Activated gamma-delta T cell treated with Interleukin-2 at 50 U/mL for 16 hours (primary cell): Measurements from ENCODE around the gene PROC.

Experiments
- DNase-seq: peaks from one replicate; pipeline ENCODE4 v3.0.0-alpha.2; 2020

Gene PROC

DNA sequence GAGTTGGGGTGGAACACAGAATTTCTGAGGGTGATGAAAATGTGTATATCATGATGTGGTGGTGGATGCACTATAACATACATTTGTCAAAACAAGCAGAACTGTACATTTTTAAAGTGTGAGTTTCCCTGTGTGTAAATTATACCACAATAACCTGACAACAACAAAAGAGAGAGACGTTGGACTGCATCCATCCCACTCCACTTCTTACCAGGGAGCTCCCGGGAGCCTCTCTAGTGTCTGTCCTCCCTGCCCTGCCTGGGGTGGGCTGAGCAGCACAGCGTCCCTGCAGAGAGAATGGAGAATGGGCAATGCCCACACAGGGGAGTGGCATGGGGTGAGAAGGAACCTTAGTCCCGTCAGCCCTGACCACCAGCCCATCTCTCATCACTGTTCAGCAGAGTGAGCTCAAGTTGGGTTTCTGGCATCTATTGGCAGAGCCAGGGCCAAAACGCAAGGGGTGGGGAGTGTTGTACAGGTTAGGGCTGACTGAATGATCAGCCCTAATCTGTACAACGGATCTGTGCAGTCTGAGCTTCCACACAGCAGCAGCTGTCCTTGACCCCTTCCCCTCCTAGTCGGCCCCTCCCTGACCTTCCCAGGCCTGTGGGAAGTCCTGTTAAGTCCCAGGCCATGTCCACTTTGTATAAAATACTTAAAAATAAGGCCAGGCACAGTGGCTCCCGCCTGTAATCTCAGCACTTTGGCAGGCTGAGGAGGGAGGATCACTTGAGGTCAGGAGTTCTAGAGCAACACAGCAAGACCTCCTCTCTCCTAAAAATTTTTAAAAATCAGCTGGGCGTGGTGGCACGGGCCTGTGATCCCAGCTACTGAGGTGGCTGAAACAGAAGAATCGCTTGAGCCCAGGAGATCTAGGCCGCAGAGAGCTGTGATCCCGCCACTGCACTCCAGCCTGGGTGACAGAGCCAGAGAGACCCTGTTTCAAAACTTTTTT lies 3.3 kb upstream of the PROC start:
- no peak for DNase-seq

DNA sequence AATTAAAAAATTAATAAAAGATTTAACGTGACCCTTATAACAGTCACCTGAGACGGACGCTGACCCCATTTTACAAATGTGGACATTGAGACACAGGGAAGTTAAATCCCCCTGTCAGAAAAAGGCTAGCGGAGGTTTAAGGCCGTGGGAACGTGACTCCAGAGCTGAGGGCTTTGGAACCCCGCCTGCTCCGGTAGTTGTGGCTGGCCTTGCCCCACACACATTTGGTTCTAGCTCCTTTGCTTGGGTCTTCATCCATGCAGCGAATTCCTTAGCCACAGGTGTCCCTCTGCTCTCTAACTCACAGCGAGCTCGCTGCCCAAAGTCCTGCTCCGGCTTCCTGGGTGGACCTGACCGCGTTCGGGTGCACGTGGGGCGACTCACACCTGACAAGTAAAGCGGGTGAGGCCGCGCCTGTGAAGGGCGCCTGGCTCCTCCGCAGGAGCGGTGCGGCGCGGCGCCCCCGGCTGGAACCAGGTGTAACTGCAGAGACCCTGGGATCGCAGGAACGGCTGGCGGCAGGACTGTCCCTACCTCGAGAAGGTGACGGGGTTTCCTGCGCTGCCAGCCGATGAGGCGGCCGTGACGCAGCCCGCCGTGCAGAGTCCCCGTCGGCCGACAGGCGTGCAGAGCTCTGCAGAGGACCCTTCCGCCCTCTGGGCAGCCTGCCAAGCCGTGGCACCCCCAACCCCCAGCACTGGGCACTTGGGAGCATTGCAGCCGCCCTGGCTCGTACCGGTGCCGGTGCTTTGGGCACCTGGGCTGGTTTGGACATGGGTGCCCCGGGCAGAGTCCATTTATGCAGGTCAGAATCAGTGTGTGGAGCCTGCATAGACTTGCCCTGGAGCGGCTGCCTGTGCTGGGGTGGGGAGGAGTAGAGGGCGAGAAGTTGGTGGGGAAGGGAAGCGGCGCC lies 2.4 kb upstream of the PROC start:
- DNase-seq, result peak; percentile 74

- no peak for DNase-seq
Observed at GRCh38 chr2:127416506-127417001, 1.7 kb upstream of the PROC start.

DNA sequence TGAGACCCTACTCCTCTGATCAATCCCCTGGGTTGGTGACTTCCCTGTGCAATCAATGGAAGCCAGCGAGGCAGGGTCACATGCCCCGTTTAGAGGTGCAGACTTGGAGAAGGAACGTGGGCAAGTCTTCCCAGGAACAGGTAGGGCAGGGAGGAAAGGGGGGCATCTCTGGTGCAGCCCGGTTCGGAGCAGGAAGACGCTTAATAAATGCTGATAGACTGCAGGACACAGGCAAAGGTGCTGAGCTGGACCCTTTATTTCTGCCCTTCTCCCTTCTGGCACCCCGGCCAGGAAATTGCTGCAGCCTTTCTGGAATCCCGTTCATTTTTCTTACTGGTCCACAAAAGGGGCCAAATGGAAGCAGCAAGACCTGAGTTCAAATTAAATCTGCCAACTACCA lies 821 bp upstream of the PROC start:
- no peak for DNase-seq

DNA sequence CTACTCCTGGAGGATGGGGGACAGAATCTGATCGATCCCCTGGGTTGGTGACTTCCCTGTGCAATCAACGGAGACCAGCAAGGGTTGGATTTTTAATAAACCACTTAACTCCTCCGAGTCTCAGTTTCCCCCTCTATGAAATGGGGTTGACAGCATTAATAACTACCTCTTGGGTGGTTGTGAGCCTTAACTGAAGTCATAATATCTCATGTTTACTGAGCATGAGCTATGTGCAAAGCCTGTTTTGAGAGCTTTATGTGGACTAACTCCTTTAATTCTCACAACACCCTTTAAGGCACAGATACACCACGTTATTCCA lies 844 bp downstream of the PROC start:
- no peak for DNase-seq

GRCh38 chr2:127419448-127420038 lies 1.3 kb downstream of the PROC start:
- DNase-seq, result no peak

- DNase-seq, result no peak
Observed at GRCh38 chr2:127420039-127420864, 2.0 kb downstream of the PROC start.

DNA sequence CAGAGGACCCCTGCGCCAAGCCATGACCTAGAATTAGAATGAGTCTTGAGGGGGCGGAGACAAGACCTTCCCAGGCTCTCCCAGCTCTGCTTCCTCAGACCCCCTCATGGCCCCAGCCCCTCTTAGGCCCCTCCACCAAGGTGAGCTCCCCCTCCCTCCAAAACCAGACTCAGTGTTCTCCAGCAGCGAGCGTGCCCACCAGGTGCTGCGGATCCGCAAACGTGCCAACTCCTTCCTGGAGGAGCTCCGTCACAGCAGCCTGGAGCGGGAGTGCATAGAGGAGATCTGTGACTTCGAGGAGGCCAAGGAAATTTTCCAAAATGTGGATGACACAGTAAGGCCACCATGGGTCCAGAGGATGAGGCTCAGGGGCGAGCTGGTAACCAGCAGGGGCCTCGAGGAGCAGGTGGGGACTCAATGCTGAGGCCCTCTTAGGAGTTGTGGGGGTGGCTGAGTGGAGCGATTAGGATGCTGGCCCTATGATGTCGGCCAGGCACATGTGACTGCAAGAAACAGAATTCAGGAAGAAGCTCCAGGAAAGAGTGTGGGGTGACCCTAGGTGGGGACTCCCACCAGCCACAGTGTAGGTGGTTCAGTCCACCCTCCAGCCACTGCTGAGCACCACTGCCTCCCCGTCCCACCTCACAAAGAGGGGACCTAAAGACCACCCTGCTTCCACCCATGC lies 3.0 kb downstream of the PROC start:
- DNase-seq, result no peak

GRCh38 chr2:127421871-127422558 lies 3.8 kb downstream of the PROC start:
- DNase-seq, result no peak

DNA sequence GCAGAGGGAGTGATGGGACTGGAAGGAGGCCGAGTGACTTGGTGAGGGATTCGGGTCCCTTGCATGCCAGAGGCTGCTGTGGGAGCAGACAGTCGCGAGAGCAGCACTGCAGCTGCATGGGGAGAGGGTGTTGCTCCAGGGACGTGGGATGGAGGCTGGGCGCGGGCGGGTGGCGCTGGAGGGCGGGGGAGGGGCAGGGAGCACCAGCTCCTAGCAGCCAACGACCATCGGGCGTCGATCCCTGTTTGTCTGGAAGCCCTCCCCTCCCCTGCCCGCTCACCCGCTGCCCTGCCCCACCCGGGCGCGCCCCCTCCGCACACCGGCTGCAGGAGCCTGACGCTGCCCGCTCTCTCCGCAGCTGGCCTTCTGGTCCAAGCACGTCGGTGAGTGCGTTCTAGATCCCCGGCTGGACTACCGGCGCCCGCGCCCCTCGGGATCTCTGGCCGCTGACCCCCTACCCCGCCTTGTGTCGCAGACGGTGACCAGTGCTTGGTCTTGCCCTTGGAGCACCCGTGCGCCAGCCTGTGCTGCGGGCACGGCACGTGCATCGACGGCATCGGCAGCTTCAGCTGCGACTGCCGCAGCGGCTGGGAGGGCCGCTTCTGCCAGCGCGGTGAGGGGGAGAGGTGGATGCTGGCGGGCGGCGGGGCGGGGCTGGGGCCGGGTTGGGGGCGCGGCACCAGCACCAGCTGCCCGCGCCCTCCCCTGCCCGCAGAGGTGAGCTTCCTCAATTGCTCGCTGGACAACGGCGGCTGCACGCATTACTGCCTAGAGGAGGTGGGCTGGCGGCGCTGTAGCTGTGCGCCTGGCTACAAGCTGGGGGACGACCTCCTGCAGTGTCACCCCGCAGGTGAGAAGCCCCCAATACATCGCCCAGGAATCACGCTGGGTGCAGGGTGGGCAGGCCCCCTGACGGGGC lies 4.6 kb downstream of the PROC start:
- no peak for DNase-seq

GRCh38 chr2:127423478-127423843 lies 5.2 kb downstream of the PROC start:
- no peak for DNase-seq

DNA sequence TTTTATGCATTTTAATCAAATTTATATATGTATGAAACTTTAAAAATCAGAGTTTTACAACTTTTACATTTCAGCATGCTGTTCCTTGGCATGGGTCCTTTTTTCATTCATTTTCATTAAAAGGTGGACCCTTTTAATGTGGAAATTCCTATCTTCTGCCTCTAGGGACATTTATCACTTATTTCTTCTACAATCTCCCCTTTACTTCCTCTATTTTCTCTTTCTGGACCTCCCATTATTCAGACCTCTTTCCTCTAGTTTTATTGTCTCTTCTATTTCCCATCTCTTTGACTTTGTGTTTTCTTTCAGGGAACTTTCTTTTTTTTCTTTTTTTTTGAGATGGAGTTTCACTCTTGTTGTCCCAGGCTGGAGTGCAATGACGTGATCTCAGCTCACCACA lies 5.7 kb downstream of the PROC start:
- no peak for DNase-seq

GRCh38 chr2:127424598-127425520 lies 6.6 kb downstream of the PROC start:
- DNase-seq, result no peak

DNA sequence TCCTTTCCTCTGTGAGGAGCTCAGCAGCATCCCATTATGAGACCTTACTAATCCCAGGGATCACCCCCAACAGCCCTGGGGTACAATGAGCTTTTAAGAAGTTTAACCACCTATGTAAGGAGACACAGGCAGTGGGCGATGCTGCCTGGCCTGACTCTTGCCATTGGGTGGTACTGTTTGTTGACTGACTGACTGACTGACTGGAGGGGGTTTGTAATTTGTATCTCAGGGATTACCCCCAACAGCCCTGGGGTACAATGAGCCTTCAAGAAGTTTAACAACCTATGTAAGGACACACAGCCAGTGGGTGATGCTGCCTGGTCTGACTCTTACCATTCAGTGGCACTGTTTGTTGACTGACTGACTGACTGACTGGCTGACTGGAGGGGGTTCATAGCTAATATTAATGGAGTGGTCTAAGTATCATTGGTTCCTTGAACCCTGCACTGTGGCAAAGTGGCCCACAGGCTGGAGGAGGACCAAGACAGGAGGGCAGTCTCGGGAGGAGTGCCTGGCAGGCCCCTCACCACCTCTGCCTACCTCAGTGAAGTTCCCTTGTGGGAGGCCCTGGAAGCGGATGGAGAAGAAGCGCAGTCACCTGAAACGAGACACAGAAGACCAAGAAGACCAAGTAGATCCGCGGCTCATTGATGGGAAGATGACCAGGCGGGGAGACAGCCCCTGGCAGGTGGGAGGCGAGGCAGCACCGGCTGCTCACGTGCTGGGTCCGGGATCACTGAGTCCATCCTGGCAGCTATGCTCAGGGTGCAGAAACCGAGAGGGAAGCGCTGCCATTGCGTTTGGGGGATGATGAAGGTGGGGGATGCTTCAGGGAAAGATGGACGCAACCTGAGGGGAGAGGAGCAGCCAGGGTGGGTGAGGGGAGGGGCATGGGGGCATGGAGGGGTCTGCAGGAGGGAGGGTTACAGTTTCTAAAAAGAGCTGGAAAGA lies 7.6 kb downstream of the PROC start:
- no peak for DNase-seq

GRCh38 chr2:127426501-127427354 lies 8.5 kb downstream of the PROC start:
- no peak for DNase-seq

DNA sequence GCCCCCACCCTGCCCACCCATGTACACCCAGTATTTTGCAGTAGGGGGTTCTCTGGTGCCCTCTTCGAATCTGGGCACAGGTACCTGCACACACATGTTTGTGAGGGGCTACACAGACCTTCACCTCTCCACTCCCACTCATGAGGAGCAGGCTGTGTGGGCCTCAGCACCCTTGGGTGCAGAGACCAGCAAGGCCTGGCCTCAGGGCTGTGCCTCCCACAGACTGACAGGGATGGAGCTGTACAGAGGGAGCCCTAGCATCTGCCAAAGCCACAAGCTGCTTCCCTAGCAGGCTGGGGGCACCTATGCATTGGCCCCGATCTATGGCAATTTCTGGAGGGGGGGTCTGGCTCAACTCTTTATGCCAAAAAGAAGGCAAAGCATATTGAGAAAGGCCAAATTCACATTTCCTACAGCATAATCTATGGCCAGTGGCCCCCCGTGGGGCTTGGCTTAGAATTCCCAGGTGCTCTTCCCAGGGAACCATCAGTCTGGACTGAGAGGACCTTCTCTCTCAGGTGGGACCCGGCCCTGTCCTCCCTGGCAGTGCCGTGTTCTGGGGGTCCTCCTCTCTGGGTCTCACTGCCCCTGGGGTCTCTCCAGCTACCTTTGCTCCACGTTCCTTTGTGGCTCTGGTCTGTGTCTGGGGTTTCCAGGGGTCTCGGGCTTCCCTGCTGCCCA lies 9.3 kb downstream of the PROC start:
- DNase-seq, result no peak
